ENCODE measurements around the gene IL1B. TPM values are rescaled to one million over a fixed set of nuclear protein-coding genes. Genes with fewer than 3 reads are reported as not detected.

Gene IL1B
- total and polyA plus RNA-seq, 2 donors (not counting 3 experiments of a cell fraction or from before 2014, with no cell fraction given) = 0.25 TPM; not detected in 1

DNA sequence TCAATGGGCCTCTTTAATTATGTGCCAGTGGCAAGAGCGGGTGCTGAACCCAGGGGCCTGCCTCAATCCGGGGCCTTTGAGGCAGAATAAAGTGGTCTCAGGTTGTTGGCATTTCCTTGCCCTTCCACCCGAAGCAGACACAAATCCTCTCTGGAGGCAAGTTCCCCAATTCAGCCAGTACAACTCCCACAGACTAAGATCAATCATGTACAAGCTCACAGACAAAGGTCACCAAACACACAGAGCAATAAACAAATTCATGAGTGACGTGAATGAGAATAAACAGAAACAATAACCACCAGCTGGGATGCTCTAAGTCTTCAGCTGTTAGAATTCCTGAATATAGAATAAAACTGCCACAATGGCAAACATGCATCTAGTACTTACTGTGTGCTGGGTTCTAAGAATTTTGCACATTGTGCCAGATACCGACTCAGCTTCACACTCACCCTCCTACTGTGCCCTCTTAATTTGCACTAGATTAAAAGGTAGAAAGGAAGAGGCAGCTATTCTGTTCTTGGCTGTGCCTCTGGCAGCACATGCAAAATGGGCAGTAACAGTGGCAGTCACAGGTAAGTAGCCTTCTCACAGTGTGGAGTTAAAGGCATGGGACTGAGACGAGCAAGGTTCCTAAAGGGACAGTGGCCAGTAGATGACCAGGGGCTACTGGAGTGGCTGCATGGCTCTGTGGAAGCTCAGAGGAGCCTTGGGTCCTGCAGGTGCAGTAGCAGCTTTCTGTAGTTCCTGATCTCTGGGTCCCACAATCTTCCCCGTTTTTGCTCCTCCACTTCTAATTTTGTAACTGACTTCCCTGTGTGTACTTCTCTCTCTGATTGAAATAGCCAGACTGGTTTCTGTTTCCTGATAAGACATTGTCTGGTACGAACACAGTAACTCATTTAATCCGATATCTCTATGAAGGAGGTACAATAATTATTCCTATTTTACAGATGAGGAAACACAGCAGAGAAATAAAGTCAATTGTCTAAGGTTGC lies 34.6 kb upstream of the IL1B start:
- ChIA-PET CTCF (no interaction called here), POLR2A (no interaction called here)
- no peaks in the 10 kb centered on the region for H3K9me3 ChIP-seq (replicated peaks; ENCODE audit: control insufficient read depth, insufficient read depth, low read length)
- intact Hi-C loops (cut with micrococcal nuclease) (no loop called here), dilution Hi-C loops (cut with MboI; ENCODE audit: extremely low pct_ligation_motif_present, low sequenced_read_pairs) (no loop called here)
- H3K9ac ChIP-seq (replicated peaks; ENCODE audit: extremely low read depth, insufficient read depth, low read length) = no peak overlapping the region
- H3K4me3 ChIP-seq (replicated peaks in 1 of 3; ENCODE audit: insufficient read depth in 1 of 3, low read depth in 1 of 3, low read length in 3 of 3) = no peak overlapping the region
- H3K36me3 ChIP-seq (ENCODE audit: control insufficient read depth in 2 of 2, extremely low read depth in 1 of 2, insufficient read depth in 2 of 2, low read length in 2 of 2) = no peaks in the 10 kb centered on the region
- BruUV-seq (replicated peaks) = no TSS peak
- H3K4me1 ChIP-seq (ENCODE audit: control insufficient read depth, extremely low read depth, insufficient read depth, low read length) = peaks cover 12% of the 10 kb centered on the region
- DNase-seq (ENCODE audit: low read depth, low spot score) (no peak), FAIRE-seq (no peak)
- no peaks in the 10 kb centered on the region for H3K9me1 ChIP-seq (replicated peaks; ENCODE audit: control insufficient read depth, extremely low read depth, insufficient read depth, low read length)
- H3K27ac ChIP-seq (ENCODE audit: insufficient read depth, low read depth, low read length) = no peak overlapping the region
- no peak overlapping the region for H2AFZ ChIP-seq (ENCODE audit: low read depth, low read length)
- H3K4me2 ChIP-seq (ENCODE audit: insufficient read depth, low read length) = no peak overlapping the region
- no peaks in the 10 kb centered on the region for H3K79me2 ChIP-seq (ENCODE audit: control insufficient read depth, insufficient read depth, low read length)
- H4K20me1 ChIP-seq (replicated peaks; ENCODE audit: control insufficient read depth, extremely low read depth, insufficient read depth, low read length) = no peaks in the 10 kb centered on the region
- peaks cover 5 to 12% of the 10 kb centered on the region in 2 experiments for H3K27me3 ChIP-seq (ENCODE audit: control insufficient read depth in 2 of 2, insufficient read depth in 2 of 2, low read length in 2 of 2)
- TF ChIP-seq POLR2AphosphoS5 (IDR thresholded peaks at IDR 0.05; ENCODE audit: insufficient read depth, low read depth, low read length) = no peak
- no peak for TF ChIP-seq JUN (IDR thresholded peaks at IDR 0.05; ENCODE audit: borderline replicate concordance, insufficient read depth, insufficient read length, low read depth)
- no peak for TF ChIP-seq FOS (IDR thresholded peaks at IDR 0.05; ENCODE audit: borderline replicate concordance, insufficient read depth, low read length)
- TF ChIP-seq GATA2 (IDR thresholded peaks at IDR 0.05; ENCODE audit: insufficient read depth, insufficient read length, low read depth, low read length) = no peak
- no peak for TF ChIP-seq EZH2 (IDR thresholded peaks at IDR 0.05; ENCODE audit: borderline replicate concordance, low read depth, low read length, severe bottlenecking)
- TF ChIP-seq, protein P1, sequence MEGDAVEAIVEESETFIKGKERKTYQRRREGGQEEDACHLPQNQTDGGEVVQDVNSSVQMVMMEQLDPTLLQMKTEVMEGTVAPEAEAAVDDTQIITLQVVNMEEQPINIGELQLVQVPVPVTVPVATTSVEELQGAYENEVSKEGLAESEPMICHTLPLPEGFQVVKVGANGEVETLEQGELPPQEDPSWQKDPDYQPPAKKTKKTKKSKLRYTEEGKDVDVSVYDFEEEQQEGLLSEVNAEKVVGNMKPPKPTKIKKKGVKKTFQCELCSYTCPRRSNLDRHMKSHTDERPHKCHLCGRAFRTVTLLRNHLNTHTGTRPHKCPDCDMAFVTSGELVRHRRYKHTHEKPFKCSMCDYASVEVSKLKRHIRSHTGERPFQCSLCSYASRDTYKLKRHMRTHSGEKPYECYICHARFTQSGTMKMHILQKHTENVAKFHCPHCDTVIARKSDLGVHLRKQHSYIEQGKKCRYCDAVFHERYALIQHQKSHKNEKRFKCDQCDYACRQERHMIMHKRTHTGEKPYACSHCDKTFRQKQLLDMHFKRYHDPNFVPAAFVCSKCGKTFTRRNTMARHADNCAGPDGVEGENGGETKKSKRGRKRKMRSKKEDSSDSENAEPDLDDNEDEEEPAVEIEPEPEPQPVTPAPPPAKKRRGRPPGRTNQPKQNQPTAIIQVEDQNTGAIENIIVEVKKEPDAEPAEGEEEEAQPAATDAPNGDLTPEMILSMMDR (IDR thresholded peaks at IDR 0.05; ENCODE audit: extremely low read depth in 1 of 2, insufficient read depth in 1 of 2, low read depth in 1 of 2, low read length in 2 of 2) = no peak
